ENCODE measurements around the gene SIRT7.
"Not testable (repeated sequence)": the region's sequence is repeated elsewhere in the genome, so short reads cannot be mapped to it uniquely, and the experiment has no call there.

SIRT7 gene

DNA sequence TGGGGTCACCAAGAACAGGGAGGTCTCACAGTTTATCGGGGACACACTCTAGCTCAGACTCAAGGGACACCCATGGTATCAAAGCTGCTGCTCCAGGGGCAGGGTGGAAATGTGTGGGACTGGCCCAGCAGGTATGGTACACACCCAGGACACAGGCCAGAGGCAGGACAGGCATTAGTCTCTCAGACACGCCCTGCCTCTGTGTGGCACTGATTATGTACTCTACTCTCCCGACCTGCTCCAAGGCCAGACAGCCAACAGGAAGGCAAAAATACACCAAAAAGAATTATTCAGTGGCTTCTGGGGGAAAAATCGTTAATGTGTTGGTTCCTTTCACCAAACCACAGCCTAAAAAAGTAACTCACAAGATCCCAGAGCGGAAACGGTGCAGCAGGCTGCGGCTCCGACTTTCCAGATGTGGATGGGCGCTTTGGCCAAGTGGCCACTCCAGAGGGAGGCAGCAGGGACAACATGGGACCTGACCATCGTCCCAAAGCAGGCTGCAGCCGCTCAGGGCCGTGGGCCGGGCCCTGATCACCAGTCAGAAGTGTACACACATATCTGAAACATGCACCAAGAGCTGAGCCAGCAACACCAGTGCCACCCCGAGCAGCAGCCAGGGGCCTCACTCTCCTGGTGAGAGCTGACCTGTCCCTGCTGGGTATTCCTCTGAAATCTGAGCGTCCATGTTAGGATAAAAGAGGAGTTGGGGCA is 1.0 kb upstream of the SIRT7 start:
- no peak for DNase-seq

DNA sequence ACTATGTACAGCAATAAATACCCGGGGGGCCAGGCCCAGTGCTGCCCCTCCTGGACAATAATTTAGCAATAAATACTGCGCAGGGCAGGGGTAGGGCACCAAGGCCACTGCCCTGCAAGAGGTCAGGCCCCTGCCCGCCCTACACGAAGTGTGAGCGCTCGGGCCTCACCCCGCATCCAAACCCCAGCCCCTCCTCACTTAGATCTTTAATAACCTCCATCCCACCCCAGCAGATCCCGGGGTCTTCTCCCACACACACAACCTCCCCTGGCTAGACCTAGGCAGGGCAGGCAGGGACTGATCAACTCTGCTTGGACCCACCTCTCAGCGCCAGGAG is 325 bp upstream of the SIRT7 start:
- not testable (repeated sequence) for DNase-seq

DNA sequence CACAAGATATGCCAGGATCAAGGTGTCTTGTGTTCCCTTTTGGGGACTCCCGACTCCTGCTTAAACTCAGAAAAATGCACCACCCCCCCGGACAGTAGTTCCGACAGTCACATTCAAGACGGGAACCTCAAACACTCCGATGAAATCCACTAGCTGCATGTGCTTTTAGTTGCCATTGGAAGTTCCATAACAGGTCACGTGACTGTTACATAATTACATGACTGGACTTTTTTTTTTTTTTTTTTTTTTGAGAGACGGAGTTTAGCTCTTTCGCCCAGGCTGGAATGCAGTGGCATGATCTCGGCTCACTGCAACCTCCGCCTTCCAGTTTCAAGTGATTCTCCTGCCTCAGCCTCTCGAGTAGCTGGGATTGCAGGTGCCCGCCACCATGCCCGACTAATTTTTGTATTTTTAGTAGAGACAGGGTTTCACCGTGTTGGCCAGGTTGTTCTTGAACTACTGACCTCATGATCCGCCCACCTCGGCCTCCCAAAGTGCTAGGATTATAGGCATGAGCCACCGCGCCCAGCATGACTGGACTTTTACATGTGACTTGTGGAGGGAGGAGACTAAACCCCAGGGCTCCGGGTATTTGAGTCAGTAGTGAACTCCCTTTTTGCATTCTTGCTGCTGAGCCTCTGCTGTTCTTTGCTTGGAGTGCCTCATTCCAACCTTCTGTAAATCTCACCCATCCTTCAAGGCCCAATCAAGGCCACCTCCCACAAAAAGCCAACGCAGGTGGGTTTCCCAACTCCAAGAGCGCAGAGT is 1.6 kb downstream of the SIRT7 start:
- no peak for DNase-seq

DNA sequence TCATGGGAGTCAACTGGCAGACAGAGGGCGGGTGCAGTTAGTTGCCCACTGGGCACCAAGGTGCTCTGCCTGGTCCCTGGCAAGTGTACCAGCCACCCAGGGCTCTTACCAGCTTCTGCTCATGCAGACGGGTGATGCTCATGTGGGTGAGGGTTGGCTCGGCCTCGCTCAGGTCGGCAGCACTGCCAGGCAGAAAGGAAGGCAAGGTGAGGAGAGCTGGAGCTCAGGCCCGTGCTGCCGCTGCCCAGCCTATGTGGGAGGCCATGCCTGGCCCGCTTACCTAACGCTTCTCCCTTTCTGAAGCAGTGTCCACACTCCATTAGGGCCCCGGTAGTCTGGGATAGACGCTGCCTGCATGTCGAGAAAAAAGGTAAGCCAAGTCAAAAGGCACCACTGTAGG is 2.6 kb downstream of the SIRT7 start:
- no peak for DNase-seq

DNA sequence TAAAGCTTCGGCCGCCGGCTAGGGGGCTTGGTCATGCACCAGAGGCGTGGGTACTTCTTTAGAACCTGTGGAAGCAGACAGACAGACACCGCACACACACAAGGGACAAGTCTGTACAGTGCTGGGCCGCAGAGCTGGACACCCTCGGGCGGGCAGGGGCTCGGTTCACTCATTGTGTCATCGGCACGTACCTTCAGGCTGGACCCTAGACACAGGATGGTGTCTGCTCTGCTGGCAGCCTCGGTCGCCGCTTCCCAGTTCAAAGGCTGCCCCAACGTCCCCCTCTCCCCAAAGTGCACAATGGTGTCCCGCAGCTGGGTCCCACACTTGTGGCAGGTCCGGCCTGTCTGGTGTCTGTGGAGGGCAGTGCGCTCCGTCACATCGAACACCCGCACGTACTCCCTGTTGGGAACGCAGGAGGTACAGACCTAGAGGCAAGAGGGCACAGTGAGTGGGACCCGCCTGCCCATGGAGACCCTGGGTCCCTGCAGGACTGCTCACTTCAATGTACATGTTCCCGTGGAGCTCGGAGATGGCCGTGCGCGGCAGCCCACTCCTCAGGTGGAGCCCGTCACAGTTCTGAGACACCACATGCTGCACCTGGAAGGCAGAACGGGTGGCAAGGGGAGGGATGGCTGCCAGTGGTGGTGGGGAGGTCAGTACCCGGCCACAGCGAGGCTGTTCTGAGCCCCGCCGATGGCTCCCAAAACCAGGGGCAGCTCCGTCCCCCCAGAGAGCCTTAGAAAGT is 3.7 kb downstream of the SIRT7 start:
- DNase-seq: no peak

DNA sequence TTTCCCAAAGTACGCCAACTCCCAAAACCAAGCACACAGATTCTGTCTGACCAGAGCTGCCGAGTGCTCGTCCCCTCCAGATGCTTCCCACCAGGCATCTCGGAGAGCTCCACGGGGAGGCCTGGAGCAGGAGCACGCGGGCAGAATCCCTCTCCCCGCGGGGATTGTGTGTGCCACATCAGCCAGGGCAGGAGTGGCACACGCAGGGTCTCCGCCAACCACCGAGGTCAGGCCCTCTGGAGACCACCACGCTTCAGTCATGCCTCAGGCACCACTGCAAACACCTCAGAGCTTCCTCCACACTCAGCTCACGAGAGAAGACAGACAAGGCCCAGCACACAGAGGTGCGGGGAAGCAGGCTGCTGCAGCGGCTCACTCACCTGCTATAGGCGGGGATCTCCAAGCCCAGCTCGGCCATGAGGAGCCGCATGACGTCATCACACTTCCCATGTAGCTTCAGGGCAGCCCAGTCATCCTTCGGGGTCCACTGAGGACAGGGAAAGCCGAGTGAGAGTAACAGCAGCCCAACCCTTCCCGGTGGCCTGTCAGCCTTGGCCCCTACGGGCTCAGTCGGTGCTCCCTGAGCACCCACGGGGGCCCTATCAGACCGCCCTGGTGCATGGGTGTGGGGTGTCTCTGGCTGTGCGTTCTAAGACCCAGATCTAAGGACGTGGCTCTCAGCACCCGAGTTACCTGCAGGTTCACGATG is 4.4 kb downstream of the SIRT7 start:
- DNase-seq: no peak

DNA sequence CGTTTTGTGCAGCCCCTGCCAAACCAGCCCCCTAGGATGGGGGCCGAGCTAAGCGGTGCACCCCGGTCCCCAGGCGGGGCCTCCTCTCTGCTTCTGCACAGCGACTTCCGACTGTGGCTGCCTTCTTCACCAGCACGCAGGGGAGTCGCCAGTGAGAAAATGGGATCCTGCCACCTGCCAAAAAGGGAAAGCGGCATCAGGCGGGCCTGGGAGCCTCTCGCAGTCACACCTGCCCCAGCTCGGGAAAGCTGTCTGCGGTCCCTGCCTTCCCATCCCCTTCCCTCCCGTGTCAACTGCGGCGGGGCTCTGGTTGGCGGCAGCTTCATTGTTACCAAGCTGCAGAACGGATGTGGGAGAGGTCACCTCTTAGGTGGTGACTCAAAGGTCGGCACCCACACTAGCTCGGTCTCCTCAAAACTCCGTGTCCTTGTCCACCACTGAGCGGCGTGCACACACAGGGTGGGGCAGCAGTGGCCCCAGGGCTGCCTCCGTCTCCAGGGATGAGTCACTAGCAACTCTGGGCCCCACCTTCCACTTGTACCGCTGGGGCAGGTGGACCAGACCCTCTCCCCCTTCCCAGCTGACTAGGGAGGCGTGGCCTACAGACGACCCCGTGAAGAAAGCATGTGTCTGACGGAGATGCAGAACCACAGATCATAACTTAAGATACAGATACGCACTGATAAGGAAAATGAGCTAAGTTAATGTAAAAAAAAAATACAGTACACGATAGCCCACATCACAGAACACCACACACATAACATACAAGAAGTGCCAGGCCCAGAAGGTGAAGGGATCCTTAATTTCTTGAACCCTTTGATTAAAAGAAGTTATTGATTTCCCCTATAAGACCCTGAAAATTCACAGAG is 5.3 kb downstream of the SIRT7 start:
- no peak for DNase-seq

DNA sequence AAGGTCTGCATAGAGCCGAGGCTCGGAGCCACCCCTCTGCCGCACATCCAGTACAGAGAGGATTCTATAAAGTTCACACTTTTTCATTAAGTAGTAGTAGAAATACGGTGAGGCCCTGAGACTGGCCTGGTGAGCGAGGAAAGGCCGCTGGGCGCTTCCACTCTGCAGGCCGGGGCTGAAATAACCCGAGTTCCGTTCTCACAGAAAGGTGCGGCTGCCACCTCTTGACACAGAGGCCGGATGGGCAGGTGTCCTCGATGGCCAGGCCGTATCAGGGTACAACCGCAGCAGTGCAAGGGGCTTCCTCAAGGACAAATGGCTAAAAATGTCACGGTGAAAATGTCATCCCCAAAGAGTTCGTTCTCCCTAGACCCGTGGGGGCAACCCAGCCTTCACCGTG is 6.0 kb downstream of the SIRT7 start:
- no peak for DNase-seq

DNA sequence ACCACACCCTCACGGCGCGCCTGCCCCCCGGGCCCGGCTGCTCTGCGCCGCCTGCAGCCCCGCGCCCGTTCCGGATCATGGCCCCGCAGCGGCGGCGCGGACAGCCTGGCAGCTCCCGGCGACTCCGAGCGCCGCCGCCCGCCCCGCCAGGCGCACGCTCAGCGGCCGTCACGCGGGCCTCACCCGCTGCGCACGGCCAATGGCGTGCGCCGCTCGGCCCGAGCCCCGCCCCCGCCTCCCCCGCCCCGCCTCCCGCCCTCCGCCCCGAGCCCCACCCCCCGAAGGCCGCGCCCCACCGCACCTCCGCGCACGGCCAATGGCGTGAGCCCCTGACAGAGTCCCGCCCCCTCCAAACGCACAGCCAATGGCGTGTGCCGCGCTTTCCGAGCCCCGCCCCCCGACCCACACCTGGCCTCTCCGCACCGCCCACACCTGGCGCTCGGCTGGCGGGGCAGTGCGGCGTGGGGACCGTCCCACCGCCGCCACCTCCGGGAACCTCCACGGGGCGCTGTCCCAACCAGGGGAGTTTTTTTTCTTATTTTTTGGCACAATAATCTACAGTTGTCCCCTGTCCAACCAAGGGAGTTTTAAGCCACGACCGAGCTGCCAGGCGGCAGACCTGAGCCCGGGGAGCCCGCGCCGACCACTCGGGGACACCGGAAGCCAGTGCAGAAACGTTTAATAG is 6.6 kb downstream of the SIRT7 start, which contains the start of gene PCYT2:
Gene PCYT2 (minus strand): TSS at position 123 of the 685 bp plus-strand sequence. CDS start 44 bp downstream, at position 79.
- DNase-seq: peak; percentile 90

DNA sequence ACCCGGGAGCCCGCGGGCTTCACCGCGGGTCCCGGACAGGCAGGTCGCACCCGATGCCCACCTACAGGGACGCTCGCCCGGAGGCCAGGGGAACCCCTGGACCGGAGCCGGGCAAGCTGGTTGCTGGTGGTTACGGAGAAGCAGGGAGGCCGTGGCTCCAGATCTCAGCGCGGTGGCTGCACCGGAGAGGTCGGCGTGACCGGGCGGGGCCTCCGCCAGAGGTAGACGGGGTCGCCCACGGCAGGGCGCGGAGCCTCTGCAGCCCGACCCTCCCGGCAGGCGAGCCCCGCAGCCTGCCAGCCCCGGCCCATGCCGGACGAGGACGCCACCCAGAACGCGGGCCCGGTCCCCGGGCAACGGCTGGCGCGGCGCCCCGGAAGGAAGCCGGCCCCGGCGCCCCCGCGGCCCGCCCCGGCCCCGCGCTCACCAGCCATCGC is 7.1 kb downstream of the SIRT7 start:
- DNase-seq: no peak

DNA sequence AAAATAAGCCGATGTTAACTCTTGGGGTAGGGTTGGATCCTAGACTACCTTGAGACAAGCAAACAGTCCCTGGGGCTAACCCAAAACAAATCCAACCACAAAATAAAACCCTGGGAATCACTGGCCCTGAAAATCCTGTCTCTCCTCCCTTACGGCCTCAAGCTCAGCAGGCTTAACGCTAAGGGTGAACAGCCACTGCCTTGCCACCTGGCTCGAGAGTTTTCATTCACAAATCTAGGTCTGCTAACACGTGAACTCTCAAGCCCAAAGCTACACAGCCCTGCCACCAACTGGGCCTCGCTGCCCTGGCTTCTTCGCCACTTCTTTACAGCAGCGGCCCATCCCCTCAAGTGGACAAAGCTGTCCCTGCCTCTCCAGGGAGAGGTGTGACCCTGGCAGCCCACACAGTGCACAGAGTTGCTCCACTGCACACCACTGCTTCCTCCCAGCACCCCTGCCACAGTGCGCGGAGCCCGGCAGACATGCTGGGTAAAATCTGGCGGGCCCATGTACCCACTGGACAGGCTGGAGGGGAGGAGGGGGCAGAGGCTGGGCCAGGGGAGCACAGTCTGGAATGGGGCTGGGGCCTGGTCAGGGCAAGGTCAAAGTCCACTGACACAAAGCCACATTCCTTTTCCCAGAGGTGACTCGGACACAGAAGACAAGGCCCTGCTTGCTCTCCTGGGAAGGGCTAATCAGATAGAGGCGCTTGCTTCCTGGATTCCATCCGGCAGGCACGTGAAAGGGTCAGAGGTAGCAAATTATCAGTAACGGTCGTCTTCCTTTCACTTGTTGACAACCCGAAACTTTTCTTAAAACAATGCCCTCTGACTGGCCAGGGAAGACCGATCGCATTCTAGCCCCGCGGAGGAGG is 7.8 kb downstream of the SIRT7 start:
- DNase-seq: no peak

DNA sequence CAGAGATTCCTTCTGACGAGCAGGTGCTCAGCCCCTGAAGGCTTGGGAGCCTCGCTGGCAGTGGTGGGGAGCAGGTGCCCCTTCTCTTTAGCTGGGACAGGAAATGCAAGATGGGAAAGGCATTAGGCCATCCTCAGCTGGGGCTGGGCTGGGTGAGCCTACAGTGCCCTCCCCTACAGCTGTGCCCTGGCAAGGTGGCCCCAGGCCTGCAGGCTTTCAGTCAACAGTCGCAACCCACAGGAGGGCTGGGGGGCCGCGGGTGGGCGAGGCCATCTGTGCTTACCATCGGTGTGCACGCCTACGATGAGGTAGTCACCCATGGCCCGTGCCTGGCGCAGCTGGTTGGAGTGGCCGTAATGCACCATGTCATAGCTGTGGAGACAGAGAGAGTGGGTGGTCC is 8.7 kb downstream of the SIRT7 start:
- no peak for DNase-seq

DNA sequence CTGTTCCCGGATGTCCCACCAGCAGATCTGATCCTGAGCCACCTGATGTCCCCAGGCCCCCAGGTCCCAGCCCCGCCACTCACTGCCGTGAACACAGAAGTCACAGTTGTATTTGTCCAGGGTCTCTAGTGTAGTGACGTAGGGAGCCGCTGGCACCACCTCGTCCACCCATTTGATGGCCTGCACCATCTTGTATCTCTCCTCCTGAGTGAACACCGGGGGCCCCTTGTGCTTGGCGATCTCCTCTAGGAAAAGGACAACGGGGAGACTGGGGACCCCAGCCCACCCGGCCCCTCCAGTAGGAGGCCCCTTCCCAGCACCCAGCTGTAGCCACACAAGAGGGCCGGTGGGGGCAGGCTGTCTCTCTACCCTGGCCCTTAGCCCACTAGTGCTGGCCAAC is 9.2 kb downstream of the SIRT7 start:
- DNase-seq: no peak

DNA sequence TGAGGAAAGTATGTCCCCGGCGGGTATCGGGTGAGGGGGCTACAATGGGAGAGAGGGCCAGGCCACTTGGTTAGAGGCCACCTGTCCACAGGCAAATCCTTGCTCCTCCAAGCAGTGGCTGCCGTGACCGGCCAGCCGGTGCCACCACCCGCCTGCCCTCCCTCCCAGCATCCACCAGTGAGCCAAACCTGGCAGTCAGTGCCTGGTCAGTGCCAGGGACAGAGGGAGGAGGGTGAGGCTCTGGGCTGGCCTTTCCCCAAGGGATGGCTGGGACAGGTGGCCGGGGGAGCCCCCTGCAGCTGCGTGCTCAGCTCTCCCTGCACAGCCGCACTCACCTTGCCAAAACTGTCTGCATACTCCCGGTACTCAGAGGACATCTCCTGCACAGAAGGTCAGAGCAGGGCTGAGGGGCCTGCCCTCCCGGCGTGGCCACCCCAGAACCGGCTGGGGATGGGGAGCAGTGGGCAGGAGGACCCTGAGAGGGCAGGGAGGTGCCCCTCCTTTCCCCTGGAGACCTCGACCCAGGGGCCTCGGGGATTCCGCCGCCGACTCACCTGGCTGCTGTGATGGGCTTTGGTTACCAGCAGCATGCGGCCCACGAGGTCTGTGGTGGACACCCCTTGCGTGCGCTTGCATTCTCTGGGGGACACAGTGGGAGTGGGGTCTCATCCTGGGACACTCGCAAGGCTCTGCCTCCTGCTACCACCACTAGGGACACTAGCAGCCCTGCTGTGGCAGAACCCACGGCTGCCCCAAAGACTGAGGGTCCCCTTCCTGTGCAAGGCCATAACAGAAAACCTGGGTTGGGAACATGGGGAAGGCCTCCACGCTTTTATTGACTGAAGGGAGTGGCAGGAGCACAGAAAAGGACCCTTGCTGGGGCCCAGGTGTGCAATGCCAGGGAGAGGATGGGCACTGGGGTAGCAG is 10.5 kb downstream of the SIRT7 start:
- DNase-seq: no peak

DNA sequence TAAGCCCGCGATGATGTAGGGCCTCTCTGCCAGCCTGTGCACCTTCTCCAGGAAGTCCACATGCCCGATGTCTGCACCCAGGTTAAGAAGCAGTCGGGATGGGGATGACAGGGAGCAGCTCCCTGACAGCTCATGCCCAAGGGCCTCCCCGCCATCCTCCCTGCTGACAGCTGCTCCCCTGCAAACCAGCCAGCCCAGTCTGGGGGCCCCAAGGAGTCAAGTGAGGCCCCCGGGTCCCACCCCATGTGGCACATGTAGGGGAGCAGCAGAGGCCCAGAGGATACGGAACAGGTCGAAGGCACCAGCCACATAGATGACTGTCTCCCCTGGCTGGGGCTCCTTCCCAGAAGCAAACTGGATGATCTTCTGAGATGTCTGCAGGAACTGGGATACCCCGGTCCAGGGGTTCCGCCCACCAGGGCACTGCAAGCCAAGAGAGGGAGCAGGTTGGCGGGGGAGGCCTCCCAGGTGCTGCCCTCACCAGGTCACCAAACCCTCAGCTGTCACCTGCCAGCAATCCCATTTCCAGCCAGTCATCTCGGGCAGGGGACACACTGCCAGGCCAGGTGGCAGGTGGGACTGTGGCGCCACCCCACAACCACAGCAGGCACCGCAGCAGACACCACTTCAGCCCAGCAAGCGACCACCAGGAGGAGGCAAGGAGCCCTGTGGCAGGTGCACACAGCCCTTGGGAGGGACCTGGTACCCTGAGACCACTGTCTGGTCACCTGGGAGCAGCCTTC is 11.3 kb downstream of the SIRT7 start:
- no peak for DNase-seq

DNA sequence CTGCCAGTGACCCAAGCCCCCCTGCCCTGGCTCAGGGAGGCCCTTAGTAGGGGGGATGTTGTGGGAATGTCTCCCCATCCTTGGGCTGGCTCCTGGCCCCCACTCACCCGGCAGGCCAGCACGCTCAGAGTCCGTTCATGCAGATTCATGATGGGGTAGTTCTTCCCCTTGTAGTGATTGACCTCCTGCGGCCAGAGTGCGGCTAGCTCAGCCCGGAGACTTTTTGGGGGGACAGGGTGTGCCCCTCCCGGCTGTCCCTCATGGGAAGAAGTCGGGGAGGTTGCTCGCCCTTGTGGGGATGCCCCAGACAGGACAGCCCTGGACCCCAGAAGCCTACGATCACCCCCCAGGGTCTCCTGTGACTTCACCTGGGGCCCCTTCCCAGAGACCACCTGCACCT is 12.0 kb downstream of the SIRT7 start:
- DNase-seq: no peak

DNA sequence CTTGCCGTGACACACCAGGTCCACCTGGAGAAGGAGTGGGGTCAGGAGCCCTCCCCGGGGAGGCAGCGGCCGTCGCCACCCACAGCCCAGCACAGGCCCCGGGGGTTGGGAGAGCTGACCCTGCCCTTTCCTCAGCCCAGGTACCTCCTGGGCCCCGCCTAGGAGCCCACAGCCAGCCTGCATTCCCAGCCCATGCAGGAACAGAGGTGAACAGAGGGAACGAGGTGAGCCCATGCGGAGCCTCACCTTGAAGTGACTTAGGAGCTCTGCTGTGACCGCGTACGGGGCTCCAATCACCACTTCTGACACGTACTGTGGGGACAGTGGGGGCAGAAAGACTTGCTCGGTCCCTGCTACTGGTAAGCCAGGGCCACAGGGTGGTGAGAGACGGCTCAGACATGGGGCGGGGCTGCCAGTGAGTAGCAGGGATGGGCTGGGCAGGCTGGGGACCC is 12.5 kb downstream of the SIRT7 start:
- no peak for DNase-seq

DNA sequence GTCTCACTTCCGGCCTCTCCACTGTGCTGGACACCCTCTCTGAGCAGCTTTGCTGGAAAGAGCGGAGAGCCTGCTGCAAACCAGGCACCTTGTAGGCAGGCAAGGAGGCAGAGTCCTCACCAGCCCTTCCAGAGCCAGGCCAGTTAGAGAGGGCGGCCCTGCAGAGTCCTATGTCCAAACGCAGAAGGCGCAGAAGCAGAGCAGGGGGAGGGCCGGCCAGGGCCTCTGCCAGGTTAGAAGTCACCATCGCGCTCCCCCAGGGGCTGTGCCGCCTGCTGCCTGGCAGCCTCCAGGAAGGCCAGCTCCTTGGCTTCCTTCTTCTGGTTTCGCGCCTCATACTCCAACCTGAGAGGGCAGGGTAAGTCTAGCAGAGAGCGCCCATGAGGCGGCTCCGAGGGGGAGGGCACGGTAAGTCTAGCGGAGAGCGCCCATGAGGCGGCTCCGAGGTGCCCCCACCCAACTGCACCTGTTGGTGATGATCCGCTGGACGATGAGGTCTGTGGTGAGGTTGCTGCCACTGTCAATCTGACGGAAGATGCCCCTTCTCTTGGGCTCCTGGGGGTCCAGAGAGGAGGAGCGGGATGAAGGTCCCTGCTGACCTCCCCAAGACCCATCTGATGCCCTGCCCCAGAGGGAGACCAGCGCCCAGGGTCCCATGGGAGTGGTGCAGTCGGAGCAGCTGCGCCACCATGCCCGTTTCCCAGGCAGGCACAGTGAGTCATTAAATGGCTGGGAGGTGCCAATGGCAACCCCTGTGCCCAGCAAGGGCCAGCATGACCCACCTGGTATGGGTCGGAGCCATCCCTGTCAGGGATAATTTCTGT is 13.2 kb downstream of the SIRT7 start:
- no peak for DNase-seq

All from activated T-cell treated with anti-CD3 and anti-CD28 coated beads for 4 hours (primary cell).